PC-3 (cell line): Measurements from ENCODE around the gene GDI2. TPM values are rescaled to one million over a fixed set of nuclear protein-coding genes. Genes with fewer than 3 reads are reported as not detected.

Source experiments
- ATAC-seq: fragments of 200-7000 bp; cut with Tn5 transposase; 2 replicates; pipeline ENCODE4 v1.9.1; 2020; ENCODE audit warnings: mild to moderate bottlenecking, moderate library complexity
- BruUV-seq: library from RNA; stranded (reverse); fragments of 400-500 nt; replicated peaks from 2 replicates; lab custom pipeline; 2021; lab: Mats Ljungman, UMichigan
- CTCF ChIA-PET: fragments of 300-600 bp; sonication (Branson Sonifier 250); formaldehyde crosslinking; loops from one replicate; lab custom pipeline; 2022; ENCODE audit warnings: antibody characterized with exemption; lab: Charles Lee
- POLR2A ChIA-PET: fragments of 300-600 bp; sonication (Branson Sonifier 250); formaldehyde crosslinking; loops from one replicate; lab custom pipeline; 2022; ENCODE audit warnings: antibody characterized with exemption; ENCODE audit not compliant: unreplicated experiment; lab: Charles Lee
- DNase-seq: peaks from one replicate; pipeline ENCODE4 v3.0.0-alpha.2; 2015
- H2AFZ ChIP-seq: fragments of 300-600 bp; sonication (generic); 2 replicates; pipeline ENCODE4 v1.6.0; 2016; ENCODE audit warnings: antibody characterized with exemption, low read length
- H3F3A ChIP-seq: fragments of 300-600 bp; sonication (generic); one replicate; pipeline ENCODE4 v1.6.0; 2017; ENCODE audit warnings: antibody characterized with exemption, low read length, control low read depth, mild to moderate bottlenecking; ENCODE audit not compliant: unreplicated experiment
- H3K27ac ChIP-seq: fragments of 300-600 bp; sonication (generic); 2 replicates; pipeline ENCODE4 v1.5.1; 2016; ENCODE audit warnings: mild to moderate bottlenecking, low read length
- H3K27me3 ChIP-seq: fragments of 300-600 bp; sonication (generic); 2 replicates; pipeline ENCODE4 v1.6.1; 2016; ENCODE audit warnings: low read length, mixed read lengths
- H3K36me3 ChIP-seq: fragments of 300-600 bp; sonication (generic); 2 replicates; pipeline ENCODE4 v1.6.1; 2016; ENCODE audit warnings: low read depth, mixed run types, low read length, mixed read lengths
- H3K4me1 ChIP-seq: fragments of 300-600 bp; sonication (generic); 2 replicates; pipeline ENCODE4 v1.5.1; 2016; ENCODE audit warnings: low read length; ENCODE audit not compliant: insufficient read depth
- H3K4me2 ChIP-seq: fragments of 300-600 bp; sonication (generic); 2 replicates; pipeline ENCODE4 v1.6.0; 2016; ENCODE audit warnings: low read length
- H3K4me3 ChIP-seq: fragments of 300-600 bp; sonication (generic); 2 replicates; pipeline ENCODE4 v1.5.1; 2016; ENCODE audit warnings: mild to moderate bottlenecking, low read length, mixed read lengths
- H3K79me2 ChIP-seq: fragments of 300-600 bp; sonication (generic); 2 replicates; pipeline ENCODE4 v1.6.1; 2017; ENCODE audit warnings: low read length, mixed read lengths
- H3K9ac ChIP-seq: fragments of 300-600 bp; sonication (generic); 2 replicates; pipeline ENCODE4 v1.6.0; 2016; ENCODE audit warnings: mild to moderate bottlenecking, low read length
- H3K9me2 ChIP-seq: fragments of 300-600 bp; sonication (generic); replicated peaks from 2 replicates; pipeline ENCODE4 v1.6.1; 2016; ENCODE audit warnings: mixed run types, low read length, mixed read lengths
- H3K9me3 ChIP-seq: fragments of 300-600 bp; sonication (generic); 2 replicates; pipeline ENCODE4 v1.6.1; 2016; ENCODE audit warnings: low read length, mixed read lengths
- H4K20me1 ChIP-seq: fragments of 300-600 bp; sonication (generic); 2 replicates; pipeline ENCODE4 v1.6.1; 2016; ENCODE audit warnings: low read length, mixed read lengths
- EZH2 ChIP-seq: fragments of 300-600 bp; sonication (generic); IDR thresholded peaks from one replicate; pipeline ENCODE4 v1.6.1; 2017; ENCODE audit warnings: antibody characterized with exemption, mild to moderate bottlenecking, low read length; ENCODE audit not compliant: unreplicated experiment
- EZH2phosphoT487 ChIP-seq: fragments of 300-600 bp; sonication (generic); IDR thresholded peaks from 2 replicates; pipeline ENCODE4 v1.6.1; 2018; ENCODE audit warnings: mild to moderate bottlenecking, antibody characterized with exemption, low read length, borderline replicate concordance
- intact Hi-C: fragments of 100-400 bp; cut with micrococcal nuclease; formaldehyde crosslinking; loops from 2 replicates; pipeline ENCODE4 v1.9.0; 2023
- total RNA-seq: library from RNA; depleted of rRNA; stranded (reverse); fragments of >200 nt; gene quantifications from 2 replicates; pipeline ENCODE4 v1.2.3, GENCODE V29; 2014; rRNA removed
- TF ChIP-seq, protein P1 (sequence below): fragments of 300-600 bp; sonication (generic); conservative IDR thresholded peaks from 2 replicates; pipeline ENCODE4 v1.5.1; 2017; ENCODE audit warnings: antibody characterized with exemption, low read depth, mild to moderate bottlenecking, low read length

The GDI2 gene
- total RNA-seq, 1 experiment from 2014 or later = 122 TPM

DNA sequence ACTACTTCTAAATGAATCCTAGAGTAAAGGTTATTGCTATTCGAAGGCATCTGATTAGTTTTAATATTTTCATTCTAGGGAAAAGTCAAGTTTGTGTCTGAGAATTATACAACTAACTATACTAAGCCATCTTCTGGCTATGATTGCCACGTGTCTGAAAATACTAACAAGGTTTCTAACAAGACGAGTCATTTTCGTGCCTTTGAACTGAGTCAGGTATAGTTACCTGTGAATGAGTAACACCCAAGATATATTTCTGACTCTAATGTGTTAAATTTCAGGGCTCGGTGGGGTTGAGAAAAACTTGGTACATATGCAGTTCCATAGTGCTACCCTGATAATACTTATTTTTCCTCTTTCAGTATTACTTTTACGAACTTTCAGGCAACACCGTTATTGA, 93.1 kb downstream of the GDI2 start:
- no peaks in the 10 kb centered on the region for H4K20me1 ChIP-seq

DNA sequence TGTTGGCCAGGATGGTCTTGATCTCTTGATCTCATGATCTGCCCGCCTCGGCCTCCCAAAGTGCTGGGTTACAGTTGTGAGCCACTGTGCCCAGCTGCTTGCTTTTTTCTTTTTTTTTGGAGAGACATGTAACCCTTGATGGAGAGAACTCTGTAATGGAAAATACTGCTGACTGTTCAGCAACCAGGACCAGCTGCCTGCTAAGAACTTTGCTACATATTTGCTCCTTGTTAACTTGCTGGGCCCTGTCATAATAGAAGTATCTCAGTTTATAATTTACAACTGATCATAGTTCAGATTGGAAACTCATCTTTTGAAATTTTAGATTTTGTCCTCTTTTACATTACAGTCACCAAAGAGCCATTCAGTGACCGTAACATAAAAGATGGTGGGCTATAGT, 93.7 kb downstream of the GDI2 start:
- no peak overlapping the region for H3K27ac ChIP-seq
- no peak overlapping the region for H2AFZ ChIP-seq
- 0 out of 2 replicates have a peak, but pooled peaks cover 6% of the 10 kb centered on the region for H3K79me2 ChIP-seq
- H3K36me3 ChIP-seq = no peaks in the 10 kb centered on the region
- intact Hi-C loops = no loop called here
- DNase-seq (no peak), ATAC-seq (no peak)
- ChIA-PET POLR2A (no interaction called here), CTCF (no interaction called here)
- no peaks in the 10 kb centered on the region for H4K20me1 ChIP-seq
- H3K4me1 ChIP-seq = no peaks in the 10 kb centered on the region
- no TSS peak for BruUV-seq
- no peaks in the 10 kb centered on the region for H3K27me3 ChIP-seq
- H3K9ac ChIP-seq = no peak overlapping the region
- H3K4me3 ChIP-seq = no peak overlapping the region
- no peaks in the 10 kb centered on the region for H3K9me2 ChIP-seq
- no peak overlapping the region for H3K4me2 ChIP-seq
- H3F3A ChIP-seq = no peaks in the 10 kb centered on the region
- TF ChIP-seq, protein P1, sequence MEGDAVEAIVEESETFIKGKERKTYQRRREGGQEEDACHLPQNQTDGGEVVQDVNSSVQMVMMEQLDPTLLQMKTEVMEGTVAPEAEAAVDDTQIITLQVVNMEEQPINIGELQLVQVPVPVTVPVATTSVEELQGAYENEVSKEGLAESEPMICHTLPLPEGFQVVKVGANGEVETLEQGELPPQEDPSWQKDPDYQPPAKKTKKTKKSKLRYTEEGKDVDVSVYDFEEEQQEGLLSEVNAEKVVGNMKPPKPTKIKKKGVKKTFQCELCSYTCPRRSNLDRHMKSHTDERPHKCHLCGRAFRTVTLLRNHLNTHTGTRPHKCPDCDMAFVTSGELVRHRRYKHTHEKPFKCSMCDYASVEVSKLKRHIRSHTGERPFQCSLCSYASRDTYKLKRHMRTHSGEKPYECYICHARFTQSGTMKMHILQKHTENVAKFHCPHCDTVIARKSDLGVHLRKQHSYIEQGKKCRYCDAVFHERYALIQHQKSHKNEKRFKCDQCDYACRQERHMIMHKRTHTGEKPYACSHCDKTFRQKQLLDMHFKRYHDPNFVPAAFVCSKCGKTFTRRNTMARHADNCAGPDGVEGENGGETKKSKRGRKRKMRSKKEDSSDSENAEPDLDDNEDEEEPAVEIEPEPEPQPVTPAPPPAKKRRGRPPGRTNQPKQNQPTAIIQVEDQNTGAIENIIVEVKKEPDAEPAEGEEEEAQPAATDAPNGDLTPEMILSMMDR = no peak
- TF ChIP-seq EZH2 = no peak
- TF ChIP-seq EZH2phosphoT487 = no peak
- H3K9me3 ChIP-seq = no peaks in the 10 kb centered on the region

More for the DNA sequence above, 93.1 kb downstream of the GDI2 start:
- Histone ChIP-seq H3F3A (no peaks in the 10 kb centered on the region), H3K9me2 (no peaks in the 10 kb centered on the region), H3K9ac (no peak overlapping the region), H3K4me2 (no peak overlapping the region), H2AFZ (no peak overlapping the region), H3K9me3 (no peaks in the 10 kb centered on the region), H3K4me1 (no peaks in the 10 kb centered on the region), H3K36me3 (no peaks in the 10 kb centered on the region), H3K27ac (no peak overlapping the region), H3K27me3 (no peaks in the 10 kb centered on the region), H3K4me3 (no peak overlapping the region), H3K79me2 (0 out of 2 replicates have a peak, but pooled peaks cover 6% of the 10 kb centered on the region)
- TF ChIP-seq EZH2phosphoT487 (no peak), EZH2 (no peak)
- TF ChIP-seq, protein P1 = no peak
- ATAC-seq = no peak
- intact Hi-C loops = no loop called here
- DNase-seq = no peak
- no TSS peak for BruUV-seq
- CTCF ChIA-PET = no interaction called here
- POLR2A ChIA-PET = no interaction called here

Other genes with a start within 250 kb of the GDI2 start
- 5.4 and 6.6 TPM in 2 replicates for gene ASB13, start 146.8 kb downstream of the GDI2 start, total RNA-seq
- gene TASOR2, start 128.6 kb downstream of the GDI2 start, total RNA-seq = 47.3 and 52.9 TPM in 2 replicates
- 4.9 and 7.2 TPM in 2 replicates for gene ANKRD16, start 76.5 kb upstream of the GDI2 start, total RNA-seq
- 22.0 and 33.2 TPM in 2 replicates for gene FBH1, start 76.8 kb upstream of the GDI2 start, total RNA-seq
- 4.4 and 5.9 TPM in 2 replicates for gene IL15RA, start 164.1 kb upstream of the GDI2 start, total RNA-seq
- not detected in 2 replicates for gene IL2RA, start 248.9 kb upstream of the GDI2 start, total RNA-seq